Stimulated activated CD8-positive, alpha-beta memory T cell treated with anti-CD3 and anti-CD28 coated beads, Interleukin-15, amount 100 ng/mL, for 48 hours (primary cell): ENCODE measurements around the gene SYNJ2BP.

Source experiments
- DNase-seq, 2 donors: peaks; one replicate each; pipeline ENCODE4 v3.0.0-alpha.2; 2020; ENCODE audit warnings: low read depth in 2 of 2

The SYNJ2BP gene

DNA sequence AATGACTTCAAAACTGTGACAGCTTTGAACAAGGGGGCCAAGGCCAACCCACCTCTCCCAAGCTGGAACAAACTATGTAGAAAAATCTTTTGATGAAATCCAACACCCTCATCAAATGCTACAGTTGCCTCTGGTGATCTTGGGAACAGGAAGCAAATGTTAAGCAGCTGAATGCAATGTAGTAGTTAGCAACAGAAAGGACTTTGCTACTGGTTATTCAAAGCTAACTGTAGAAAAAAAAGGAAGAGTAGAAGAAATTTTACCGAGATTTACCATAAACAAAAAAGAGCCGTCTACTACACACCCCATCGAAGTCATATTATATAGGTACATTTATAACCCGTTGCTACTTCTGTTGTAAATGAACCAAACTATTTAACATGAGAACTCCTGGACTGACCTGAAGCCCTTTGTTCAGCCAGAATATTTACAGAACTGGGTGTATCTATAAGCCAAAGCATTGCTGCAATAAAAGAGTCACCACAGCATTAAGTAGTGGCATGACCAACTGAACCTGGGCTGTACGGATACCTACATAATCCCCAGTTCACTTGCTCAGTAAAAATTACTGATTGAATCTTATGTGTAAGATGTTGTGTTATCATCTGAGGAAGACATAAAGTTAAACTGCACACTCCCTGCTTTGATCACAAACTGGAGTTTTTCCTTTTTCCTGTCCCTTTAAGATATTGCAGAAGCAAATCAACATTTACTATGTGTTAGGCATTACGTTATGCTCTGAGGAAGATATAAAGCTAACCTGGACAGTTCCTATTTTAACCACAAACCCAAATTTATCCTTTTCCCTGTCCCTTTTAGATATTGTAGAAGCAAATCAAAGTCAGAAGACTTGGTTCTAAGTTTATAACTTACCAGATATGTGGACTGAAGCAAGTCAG, 25.1 kb downstream of the SYNJ2BP start:
- DNase-seq: no peak

DNA sequence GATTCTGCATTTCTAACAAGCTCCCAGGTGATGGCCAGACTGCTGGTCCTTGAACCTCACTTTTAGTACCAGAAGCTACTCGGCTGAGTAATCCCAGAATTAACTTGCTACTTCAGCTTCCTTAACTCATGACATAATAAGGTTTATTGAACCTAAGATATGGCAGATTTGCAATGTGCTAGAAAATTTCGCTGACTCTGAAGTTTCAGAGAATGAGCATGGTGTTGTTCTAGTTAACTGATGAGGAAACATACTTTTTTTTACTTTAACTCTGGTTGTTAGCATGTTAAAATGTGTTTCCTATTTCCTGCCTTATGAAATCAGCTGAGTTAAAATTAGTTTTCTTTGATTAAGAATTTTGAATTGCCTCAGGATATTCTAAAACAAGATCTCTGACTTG, 34.4 kb downstream of the SYNJ2BP start:
- DNase-seq: no peak

DNA sequence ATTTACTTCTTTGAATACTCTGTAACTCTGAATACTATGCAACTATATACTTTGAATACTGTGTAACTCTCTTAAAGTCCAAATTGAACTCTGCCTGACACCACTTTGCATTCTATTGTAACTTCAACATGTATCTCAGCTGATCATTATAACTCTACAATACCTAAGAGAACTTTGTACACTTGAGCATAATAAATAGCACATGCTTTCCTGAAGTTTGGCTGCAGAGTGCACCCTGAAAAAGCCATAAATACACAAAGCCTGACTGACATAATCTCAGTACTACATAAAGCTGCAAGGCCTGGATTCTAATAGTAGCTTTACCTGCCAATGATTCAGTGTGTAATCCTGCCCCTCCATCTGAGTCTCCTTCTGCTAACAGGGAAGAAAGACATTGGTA, 36.1 kb downstream of the SYNJ2BP start:
- DNase-seq: no peak

DNA sequence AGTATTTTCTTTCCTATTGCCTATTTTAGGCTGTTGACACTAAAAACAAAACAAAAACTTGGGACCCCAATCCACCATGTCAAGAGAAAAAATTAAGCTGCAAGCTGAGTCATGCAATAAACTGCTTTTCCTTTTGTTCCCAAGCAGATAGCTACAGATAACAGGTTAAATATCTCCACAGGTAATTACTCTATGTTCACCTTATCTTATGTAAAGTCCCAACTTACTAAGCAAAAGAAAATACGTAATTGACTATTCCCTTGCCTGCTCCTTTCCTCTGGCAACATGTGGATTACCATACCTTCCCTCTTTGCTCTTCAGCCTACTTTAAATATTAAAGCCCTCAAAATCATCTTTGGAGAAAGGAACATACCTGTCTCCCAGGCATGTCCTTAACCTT, 38.2 kb downstream of the SYNJ2BP start:
- no peak for DNase-seq
